GM21526 (cell line): Measurements from ENCODE around the gene CTSZ.

ENCODE experiments used
- ATAC-seq: cut with Tn5 transposase; IDR thresholded peaks from one replicate; pipeline ENCODE4 v1.9.1; 2021; ENCODE audit warnings: moderate library complexity; ENCODE audit not compliant: unreplicated experiment, low FRiP score

CTSZ gene

DNA sequence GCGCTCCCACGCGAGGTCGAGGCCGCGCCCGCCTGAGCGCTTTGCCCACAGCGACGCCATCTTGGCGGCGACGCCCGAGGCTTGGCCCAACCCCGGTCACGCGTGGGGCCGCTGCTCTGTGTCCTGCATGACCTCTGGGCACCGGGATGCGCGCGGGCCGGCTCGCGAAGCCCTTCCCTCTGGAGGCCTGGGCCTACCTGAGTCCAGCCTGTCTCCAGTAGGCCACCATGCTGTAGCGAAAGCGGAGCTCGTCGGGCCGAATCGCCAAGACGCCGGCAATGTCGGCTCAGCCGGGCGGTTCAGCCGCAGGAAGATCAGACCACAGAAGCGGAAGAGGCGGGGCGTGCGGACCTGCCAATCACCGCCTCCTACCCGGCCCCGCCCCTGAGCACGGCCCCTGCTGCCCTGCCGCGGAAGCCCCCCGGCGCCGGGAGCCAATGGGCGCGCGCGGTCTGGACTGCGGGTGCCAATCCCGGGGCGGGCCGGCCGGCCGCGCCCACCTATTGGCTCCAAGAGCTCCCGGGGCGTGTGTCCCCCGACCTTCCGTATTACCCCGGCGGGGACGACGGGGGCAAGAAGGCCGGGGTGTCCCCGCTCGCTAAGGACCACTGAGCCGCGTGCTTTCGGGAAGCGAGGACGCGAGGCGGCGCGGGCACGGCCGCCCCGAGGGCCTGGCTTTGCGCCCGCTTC is 25.1 kb upstream of the CTSZ start, which contains the start of gene ATP5F1E:
ATP5F1E (minus strand) TSS at position 313 of the 690 bp plus-strand sequence; CDS start at position 229, 84 bp downstream.
- peak; percentile 90 for ATAC-seq

DNA sequence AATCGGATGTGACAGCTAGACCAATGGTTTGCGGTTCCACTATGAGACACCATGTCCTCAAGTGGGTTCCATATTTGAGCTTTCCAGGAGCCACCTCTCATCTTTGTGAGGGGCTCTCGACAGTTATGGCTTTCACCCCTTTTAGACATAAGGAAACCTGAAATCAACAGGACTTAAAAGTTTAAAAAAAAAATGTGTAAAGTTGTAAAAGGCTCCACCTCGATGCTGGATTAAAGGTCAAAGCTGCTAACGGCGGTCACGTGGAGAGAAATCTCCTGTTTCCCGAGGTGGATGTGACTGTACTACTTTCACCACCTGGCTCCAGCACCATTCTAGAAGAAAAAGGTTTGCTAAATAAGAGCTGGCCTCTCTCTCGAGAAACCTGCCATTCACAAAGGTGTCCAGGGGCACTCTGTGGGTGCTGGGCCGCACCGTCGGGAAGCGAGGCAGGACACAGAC is 24.5 kb upstream of the CTSZ start:
- ATAC-seq, result no peak

DNA sequence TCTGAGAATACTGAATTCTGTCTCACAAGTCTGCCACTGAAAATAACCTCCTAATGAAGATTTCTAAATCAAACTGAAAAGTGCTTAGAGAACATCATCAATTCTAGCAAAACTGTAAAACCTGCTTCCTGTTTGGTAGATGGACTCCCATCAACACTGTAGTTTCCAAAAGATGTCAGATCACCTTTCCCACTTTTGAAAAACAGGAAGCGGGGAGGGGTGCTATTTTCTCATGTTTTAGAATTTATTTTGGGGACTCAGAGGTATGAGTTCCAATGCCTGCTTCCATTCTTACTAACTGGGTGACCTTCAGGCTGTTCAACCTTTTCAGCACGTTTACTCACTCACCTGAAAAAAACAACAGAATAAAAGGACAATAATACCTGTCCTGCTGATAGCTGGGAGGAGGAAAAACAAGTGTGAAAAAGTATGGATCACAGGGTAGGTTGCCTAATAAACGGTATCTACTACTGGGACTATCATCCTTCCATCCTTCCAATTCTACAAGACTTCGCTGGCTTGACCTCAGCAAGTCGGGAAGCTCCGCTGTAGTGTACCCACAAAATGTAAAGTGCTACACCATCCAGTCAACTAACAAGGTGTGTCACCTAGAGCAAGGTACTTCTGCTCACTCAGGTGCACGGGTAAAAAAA is 24.0 kb upstream of the CTSZ start:
- ATAC-seq, result no peak

DNA sequence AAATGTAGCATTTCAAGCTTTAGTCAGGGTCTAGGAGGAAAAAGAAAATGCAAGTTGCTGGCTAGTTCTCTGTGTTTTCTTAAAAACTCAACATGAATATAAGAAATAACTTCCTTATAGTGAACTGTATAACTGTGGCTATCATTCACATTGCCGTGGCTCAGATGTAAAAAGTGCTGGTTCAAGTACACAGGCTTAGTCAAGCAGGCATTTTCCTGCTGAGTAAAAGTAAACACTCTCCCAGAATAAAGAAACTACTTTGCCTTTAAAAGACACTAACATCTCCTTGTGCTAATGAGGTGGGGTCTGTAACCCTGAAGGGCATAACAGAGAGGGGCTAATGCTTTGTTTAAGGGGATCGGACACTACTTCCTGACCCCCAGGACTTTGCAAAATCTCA is 21.8 kb upstream of the CTSZ start:
- ATAC-seq, result no peak

DNA sequence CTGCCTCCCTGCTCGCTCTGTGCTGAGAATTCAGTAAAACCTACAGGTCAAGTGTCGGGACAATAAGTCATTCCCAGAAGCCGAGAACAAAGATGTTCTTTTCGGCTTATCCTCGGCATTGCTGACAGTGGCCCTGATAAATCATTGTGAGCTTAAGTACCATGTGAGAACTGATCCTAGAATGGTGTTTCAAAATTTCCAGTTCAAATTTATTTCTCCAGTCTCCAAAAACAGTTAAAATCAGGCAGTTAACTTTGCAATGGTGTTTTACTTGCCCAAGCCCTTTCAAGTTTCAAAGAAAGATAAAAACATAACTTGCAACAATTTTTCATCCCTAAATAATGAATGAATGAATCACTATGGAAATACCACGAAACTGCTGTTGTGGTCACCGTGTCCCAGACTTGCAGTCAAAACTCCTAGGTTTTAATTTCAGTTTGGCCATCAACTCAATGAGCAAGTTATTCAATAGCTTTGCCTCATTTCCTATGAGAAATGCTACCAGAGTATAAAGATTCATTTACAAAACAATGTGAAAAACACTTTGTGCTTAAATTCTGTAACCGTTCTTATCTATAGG is 20.8 kb upstream of the CTSZ start:
- no peak for ATAC-seq

DNA sequence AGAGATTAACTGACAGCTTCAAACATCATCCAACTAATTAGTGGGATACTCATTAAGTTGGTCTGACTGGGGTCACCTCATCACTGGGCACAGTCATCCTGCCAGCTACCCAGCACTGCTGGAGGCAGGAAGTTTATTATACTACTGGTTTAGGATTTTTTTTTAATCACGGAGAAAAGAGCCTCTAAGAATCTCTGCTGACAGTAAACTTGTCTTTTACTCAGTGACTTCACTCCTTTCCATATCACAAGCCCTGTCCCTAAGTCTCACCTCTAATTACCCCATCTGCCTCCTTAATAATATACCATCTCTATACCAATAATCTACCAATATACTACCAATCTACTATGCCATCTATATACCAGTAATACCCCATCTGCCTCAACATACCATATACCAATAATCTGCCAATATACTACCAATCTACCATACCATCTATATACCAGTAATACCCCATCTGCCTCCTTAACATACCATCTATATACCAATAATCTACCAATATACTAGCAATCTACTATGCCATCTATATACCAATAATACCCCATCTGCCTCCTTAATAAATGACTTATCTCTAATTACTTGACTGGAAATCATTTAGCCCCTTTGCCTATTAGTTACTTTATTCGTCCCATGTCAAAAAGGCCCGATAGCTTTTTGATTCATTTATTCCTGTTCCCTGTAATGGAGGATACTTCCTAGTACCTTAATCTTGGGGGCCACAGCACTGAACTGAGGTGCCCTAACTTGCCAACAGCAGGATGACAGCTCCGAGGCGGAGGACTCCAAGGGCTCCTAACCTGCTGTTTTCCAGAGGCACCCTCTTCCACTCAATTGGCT is 20.1 kb upstream of the CTSZ start:
- no peak for ATAC-seq

DNA sequence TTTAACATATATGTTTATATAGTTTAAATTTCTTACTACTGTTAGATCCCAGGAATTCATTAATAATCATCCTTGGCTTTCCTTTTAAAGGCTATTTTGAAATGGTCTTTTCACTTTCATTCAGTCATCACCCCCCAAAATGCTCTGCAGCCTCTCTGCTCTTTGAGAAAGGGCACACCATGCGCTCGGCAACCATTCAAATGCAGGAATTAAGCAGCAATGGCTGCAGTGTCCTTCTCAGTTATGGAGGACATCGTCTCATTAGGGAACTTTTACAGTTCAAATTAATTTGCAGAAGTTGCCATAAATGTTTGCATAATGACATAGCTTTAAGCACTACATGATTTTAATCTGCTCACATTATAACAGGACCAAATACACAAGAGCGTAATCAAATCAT is 18.5 kb upstream of the CTSZ start:
- ATAC-seq, result no peak

DNA sequence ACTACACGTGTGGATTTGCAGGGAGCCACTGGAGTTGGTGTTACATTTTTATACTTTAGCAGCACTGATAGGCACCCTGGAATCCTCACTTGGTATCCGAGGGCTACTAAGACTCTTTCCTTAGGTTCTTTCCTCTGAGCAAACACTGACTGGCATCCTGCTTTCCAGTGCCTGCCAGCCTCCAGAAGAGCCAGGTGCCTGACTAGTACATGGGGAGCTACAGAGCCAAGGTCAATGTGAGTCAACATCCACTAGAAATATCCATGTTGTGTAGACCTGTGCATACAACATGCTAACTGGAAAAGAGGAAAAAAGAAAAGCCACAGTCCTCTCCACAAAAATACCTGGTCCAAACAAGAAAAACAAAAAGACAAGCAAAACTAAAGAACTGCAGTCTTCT is 18.0 kb upstream of the CTSZ start:
- ATAC-seq, result no peak

DNA sequence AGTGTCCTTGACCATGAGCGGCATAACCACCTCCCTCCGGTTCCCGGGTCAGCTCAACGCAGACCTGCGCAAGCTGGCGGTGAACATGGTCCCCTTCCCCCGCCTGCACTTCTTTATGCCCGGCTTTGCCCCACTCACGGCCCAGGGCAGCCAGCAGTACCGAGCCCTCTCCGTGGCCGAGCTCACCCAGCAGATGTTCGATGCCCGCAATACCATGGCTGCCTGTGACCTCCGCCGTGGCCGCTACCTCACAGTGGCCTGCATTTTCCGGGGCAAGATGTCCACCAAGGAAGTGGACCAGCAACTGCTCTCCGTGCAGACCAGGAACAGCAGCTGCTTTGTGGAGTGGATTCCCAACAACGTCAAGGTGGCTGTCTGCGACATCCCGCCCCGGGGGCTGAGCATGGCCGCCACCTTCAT is 17.1 kb upstream of the CTSZ start:
- no peak for ATAC-seq

DNA sequence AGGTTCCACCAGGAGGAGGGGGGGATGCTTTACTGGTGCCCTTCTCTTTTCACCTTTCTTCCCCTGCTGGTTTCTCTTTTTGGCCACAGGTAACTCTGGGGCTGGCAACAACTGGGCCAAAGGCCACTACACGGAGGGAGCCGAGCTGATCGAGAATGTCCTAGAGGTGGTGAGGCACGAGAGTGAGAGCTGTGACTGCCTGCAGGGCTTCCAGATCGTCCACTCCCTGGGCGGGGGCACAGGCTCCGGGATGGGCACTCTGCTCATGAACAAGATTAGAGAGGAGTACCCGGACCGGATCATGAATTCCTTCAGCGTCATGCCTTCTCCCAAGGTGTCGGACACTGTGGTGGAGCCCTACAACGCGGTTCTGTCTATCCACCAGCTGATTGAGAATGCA is 16.6 kb upstream of the CTSZ start:
- no peak for ATAC-seq

DNA sequence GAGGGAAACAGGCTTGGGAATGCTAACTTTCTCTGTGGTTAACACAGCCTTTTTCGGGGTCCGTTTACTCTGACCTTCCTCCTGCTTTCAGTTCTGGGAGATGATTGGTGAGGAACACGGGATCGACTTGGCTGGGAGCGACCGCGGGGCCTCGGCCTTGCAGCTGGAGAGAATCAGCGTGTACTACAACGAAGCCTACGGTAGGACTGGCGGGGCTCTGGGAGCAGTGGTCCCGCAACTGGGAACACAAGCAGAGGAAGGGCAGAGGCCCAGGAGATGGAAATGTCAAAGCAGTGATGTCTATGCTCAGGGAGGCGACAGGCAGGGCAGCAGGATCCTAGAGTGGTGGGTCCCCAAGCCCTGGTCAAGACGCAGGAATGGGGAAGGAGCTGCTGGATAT is 15.7 kb upstream of the CTSZ start:
- no peak for ATAC-seq

DNA sequence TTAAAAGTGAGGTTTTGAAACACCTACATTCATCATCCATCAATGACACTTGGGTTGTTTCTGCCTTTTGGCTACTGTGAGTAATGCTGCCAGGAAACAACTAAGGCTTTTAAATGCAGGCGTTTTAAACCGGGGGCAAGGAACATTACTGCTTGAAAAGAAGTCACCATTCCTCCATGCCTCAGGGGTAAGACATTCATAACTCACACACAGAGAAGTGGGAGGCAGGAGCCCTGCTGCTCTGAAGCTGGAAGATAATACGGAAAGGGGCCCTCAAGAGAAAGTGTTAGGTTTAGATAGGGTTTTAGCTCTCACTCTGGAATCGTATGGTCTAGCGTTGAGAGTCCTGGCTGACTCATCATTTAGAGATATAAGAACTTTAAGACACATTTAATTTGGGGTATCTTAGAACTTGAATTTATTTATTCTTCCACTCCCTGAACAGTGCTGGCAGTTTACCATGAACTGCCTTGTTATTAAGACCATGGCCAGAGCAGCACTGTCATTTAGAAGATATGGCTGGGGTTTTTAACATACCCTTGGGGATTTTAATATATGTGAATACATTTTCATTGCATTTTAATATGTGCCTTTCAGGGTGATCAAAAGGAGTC is 14.0 kb upstream of the CTSZ start:
- no peak for ATAC-seq

DNA sequence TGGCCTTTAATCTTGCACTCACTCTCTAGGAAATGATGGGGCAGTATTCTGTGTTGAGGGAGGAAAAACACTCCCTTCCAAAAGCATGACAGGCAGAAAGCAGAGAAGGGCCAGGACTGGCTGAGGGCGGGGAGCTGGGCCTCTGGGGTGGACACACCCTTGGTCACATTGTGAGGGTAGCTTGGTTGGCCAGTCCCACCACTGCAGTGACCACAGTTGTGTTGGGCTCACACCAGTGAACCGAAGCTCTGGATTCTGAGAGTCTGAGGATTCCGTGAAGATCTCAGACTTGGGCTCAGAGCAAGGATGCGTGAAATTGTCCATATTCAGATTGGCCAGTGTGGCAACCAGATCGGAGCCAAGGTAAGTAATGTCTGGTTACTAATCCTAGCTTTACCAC is 12.2 kb upstream of the CTSZ start, which contains the start of gene TUBB1:
TUBB1 (plus strand) TSS at position 213 of the 400 bp plus-strand sequence; CDS start at position 307, 94 bp downstream.
- ATAC-seq, result no peak

DNA sequence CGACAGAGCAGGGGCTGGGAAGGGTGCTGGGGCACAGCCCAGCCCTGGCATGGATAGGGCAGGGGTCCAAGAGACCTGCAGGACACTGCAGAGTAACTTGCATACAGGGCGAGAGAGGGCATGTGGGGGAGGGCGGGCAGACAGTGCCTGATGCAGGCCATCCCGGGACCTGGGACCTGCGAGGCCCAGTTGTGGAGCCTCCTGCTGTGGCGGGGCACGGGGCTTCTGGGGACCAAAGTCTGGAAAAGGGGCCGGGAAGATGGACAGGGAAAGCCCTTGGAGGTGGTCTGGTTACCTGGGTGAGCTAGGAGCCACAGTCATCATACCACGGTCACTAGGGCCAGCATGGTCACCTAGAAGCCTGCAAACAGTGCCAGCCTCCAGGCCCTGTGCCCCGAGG is 11.8 kb upstream of the CTSZ start:
- no peak for ATAC-seq

DNA sequence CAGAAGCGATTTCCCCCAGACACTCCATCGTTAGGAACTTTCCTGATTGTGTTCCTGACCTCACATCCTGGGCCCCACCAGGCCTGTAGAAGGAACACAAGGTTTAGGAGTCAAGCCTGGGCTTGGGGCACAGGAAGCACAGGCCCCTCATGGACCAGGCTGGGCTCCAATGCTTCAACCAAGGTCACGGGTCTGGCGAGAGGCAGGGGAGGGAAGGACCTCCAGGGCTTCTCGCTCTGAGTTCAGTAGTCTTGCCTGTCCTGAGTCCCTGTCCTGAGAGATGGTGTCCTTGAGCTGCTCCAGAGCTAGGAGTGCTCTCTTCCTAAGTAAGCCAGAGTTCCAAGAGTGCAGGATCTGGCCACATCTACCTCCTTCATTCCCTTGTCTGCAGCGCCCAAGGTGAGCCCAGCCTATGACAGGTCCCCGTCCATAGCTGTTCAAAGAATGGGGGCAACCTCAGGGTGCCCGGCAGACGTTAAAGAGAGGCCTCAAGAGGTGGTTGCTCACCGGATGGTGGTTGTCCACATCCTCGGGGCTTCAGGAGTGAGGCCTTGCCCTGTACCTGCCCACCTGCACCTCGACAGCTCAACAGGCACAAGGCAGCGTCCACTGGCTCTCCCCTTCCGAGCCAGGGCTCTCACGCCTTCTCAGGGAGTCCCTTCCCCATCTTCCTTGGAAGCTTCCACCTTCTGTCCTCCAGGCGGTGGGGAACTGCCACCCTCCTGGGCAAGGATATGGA is 10.6 kb upstream of the CTSZ start:
- ATAC-seq, result no peak

DNA sequence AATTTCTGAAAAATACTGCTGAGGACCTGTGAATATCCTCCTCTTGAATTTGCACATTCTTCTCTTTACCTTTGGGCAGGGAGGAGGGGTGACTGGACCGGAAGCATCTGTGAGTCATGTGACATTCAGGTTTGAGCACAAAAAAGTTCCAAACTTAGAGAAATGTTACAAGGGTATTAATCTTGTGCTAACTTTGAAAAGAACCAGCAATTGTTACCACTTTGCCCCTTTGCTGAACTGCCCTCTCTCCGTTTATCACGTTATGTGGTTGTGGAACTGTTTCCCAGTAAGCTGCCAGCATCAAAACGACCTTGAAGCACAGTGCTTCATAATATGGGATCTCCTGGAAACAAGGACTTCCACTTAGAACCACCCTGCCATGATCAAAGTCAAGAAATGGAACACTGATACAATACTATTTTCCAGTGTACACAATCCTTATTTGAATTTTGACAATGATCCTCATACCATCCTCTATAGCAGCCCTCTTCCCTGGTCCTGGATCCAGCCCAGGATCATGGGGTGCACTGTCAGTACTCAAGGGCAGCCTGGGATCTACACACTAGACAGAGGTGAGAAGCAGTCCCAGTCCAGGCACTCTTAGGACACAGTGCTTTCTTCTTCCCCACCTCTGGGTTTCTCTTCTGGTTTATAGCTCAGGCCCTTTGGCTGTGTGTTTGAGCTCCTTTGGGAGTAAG is 9.9 kb upstream of the CTSZ start:
- ATAC-seq, result no peak

DNA sequence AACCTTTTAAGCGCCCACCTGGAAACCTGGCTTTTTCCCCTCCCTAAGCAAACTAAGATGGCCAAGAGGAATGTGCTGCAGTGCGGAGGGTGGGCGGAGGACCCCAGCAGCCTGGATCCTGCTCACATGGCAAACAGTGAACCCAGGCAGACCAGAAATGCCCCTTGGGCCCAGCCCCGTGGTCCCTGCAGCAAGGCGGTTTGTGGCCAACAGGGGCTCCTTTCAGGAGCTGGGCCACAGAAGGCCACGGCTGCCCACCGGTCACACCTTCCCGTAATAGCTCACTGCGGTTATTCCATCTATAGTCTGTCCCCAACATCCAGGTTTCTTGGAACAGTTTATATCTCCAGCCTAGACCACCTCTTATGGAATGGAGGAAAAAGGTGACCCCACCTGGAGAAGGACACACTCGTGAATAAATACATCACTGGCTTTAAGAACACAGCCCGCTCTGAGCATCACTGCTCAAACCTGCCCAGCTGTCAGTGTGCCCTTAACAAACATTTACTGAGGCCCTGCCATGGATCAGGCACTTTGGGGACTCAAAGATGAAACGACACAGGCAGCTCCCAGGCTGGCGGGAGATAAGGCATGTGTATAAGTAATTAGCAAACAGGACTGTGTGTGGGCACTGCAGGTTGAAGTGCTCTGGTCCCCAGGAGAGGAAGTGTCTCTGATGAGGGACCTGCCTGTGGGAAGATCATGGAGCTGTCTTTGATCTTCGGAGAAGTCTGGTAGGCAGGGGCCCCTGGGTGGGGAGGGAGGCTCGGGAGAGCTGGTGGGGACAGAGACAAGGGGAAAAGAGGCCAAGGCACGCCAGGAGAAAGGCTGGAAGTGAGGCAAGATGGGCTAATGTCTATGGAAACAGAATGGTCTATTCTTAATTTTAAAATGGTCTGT is 9.0 kb upstream of the CTSZ start:
- no peak for ATAC-seq

DNA sequence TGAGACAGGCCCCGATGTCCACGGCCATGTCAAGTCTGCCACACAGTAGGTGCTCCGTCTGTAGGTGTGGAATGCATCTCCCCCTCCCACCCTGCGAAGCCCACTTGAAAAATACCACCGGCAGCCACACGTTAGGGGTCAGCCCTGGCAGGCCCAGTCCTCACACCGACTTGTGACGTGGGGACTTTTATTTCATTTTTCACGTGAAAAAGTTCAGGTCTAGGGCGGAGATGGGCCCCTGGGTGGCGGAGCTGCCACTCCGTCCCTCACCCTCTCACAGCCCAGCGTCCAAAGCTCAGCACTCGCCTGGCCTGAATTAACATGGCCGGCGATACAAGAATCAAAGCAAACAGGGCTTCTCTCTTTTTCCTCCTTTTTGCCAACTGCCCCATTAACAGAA is 8.4 kb upstream of the CTSZ start:
- no peak for ATAC-seq
